Calu3 (cell line): Measurements from ENCODE around the gene CBLN4. TPM values are rescaled to one million over a fixed set of nuclear protein-coding genes. Genes with fewer than 3 reads are reported as not detected.

ENCODE experiments used
- Bru-seq: library from RNA; stranded (reverse); fragments of 400-500 nt; gene quantifications from one replicate; lab custom pipeline; 2021; lab: Mats Ljungman, UMichigan
- BruChase-seq, 2 experiments: library from RNA; stranded (reverse); fragments of 400-500 nt; gene quantifications; one replicate each; lab custom pipeline; 2021; lab: Mats Ljungman, UMichigan
- BruUV-seq: library from RNA; stranded (reverse); fragments of 400-500 nt; replicated peaks from 2 replicates; lab custom pipeline; 2021; lab: Mats Ljungman, UMichigan
- CTCF ChIA-PET: fragments of 300-600 bp; sonication (Branson Sonifier 250); formaldehyde crosslinking; loops from one replicate; lab custom pipeline; 2022; ENCODE audit warnings: antibody characterized with exemption; lab: Charles Lee
- DNase-seq: peaks from one replicate; pipeline ENCODE4 v3.0.0; 2022
- H3K27ac Mint-ChIP-seq: one replicate; pipeline ENCODE4 v1.8.0; 2022; ENCODE audit warnings: mixed read lengths; ENCODE audit not compliant: unreplicated experiment
- H3K27me3 Mint-ChIP-seq: one replicate; pipeline ENCODE4 v1.8.0; 2022; ENCODE audit warnings: mixed read lengths; ENCODE audit not compliant: unreplicated experiment
- H3K36me3 Mint-ChIP-seq: one replicate; pipeline ENCODE4 v1.8.0; 2022; ENCODE audit warnings: mild to moderate bottlenecking, moderate library complexity, mixed read lengths; ENCODE audit not compliant: insufficient read depth, unreplicated experiment
- H3K4me1 Mint-ChIP-seq: one replicate; pipeline ENCODE4 v1.8.0; 2022; ENCODE audit warnings: mild to moderate bottlenecking, low read depth, mixed read lengths; ENCODE audit not compliant: unreplicated experiment
- H3K4me3 Mint-ChIP-seq: one replicate; pipeline ENCODE4 v1.8.0; 2022; ENCODE audit warnings: mild to moderate bottlenecking, low read depth, moderate library complexity, mixed read lengths; ENCODE audit not compliant: unreplicated experiment
- H3K9me3 Mint-ChIP-seq: one replicate; pipeline ENCODE4 v1.8.0; 2022; ENCODE audit warnings: low read depth, mixed read lengths; ENCODE audit not compliant: unreplicated experiment
- CTCF ChIP-seq: fragments of 200-600 bp; IDR thresholded peaks from one replicate; pipeline ENCODE4 v1.8.0; 2022; ENCODE audit warnings: antibody characterized with exemption; ENCODE audit not compliant: unreplicated experiment
- intact Hi-C: fragments of 100-400 bp; cut with micrococcal nuclease; formaldehyde crosslinking; loops from one replicate; pipeline ENCODE4 v1.10.0; 2022; ENCODE audit not compliant: unreplicated experiment
- long read RNA-seq: library from polyadenylated mRNA; stranded (forward); transcript quantifications from one replicate; pipeline ENCODE4 v2.0.0, GENCODE V29; 2022
- total RNA-seq: library from RNA; stranded (reverse); gene quantifications from 2 replicates; pipeline ENCODE4 v1.2.3, GENCODE V29; 2022

CBLN4 gene
- not detected in 2 replicates for total RNA-seq
- Bru-seq, nascent RNA = not detected
- not detected for BruChase-seq, experiment 1, labeled RNA remaining after a 6-hour chase
- not detected for BruChase-seq, experiment 2, labeled RNA remaining after a 2-hour chase
- long read RNA-seq = 0 reads

GRCh38 chr20:56005389-56005715 is at the start of gene CBLN4:
Gene CBLN4, minus strand, starts transcription at chr20:56005519. Its CDS starts 1,348 bp downstream, at chr20:56004171.
- H3K9me3 Mint-ChIP-seq = peaks cover 11% of the 10 kb centered on the region
- no TSS peak for BruUV-seq
- intact Hi-C loops = no loop called here

GRCh38 chr20:56043227-56043626 is 37.9 kb upstream of the CBLN4 start:
- H3K4me1 Mint-ChIP-seq = no peaks in the 10 kb centered on the region
- no TSS peak for BruUV-seq
- CTCF ChIA-PET = no interaction called here
- H3K4me3 Mint-ChIP-seq = no peak overlapping the region
- DNase-seq = no peak
- H3K27me3 Mint-ChIP-seq = no peaks in the 10 kb centered on the region
- H3K27ac Mint-ChIP-seq = no peak overlapping the region
- intact Hi-C loops = no loop called here
- no peaks in the 10 kb centered on the region for H3K36me3 Mint-ChIP-seq
- TF ChIP-seq CTCF = no peak
- H3K9me3 Mint-ChIP-seq = peaks cover 11% of the 10 kb centered on the region

More at GRCh38 chr20:56005389-56005715, at the start of gene CBLN4:
- H3K4me1 Mint-ChIP-seq = no peaks in the 10 kb centered on the region
- DNase-seq = no peak
- no peak within 1 kb of the TSS for H3K27ac Mint-ChIP-seq
- H3K36me3 Mint-ChIP-seq = no peaks in the 10 kb centered on the region
- H3K27me3 Mint-ChIP-seq = no peaks in the 10 kb centered on the region
- TF ChIP-seq CTCF = no peak
- H3K4me3 Mint-ChIP-seq = no peak within 1 kb of the TSS
- CTCF ChIA-PET = no interaction called here

DNA sequence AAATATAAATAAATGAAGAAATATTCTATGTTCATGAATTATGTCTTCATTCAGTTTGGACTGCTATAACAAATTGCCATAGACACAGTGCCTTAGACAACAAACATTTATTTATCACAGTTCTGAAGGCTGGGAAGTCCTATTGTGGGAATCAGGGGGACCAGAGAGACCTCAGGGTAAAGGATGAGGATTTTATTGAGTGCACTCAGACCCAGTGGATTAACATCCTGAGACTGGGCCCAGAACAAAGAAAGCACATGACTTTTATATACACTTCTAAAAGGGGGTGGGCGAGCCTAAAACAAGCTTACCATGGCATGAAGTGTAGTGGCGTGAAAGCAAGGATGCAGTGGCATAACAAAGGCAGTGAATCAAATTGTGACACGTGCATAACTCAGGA is 26.9 kb upstream of the CBLN4 start:
- peaks cover 14% of the 10 kb centered on the region for H3K9me3 Mint-ChIP-seq
- no peaks in the 10 kb centered on the region for H3K27me3 Mint-ChIP-seq
- no peak for TF ChIP-seq CTCF

GRCh38 chr20:56018716-56019115 is 13.4 kb upstream of the CBLN4 start:
- Mint-ChIP-seq H3K27me3 (no peaks in the 10 kb centered on the region), H3K4me1 (no peaks in the 10 kb centered on the region), H3K27ac (no peak overlapping the region), H3K36me3 (no peaks in the 10 kb centered on the region), H3K9me3 (peaks cover 21% of the 10 kb centered on the region), H3K4me3 (no peak overlapping the region)
- no TSS peak for BruUV-seq
- no peak for DNase-seq
- intact Hi-C loops = no loop called here
- CTCF ChIA-PET = no interaction called here
- TF ChIP-seq CTCF = no peak

More for the DNA sequence above, 26.9 kb upstream of the CBLN4 start:
- CTCF ChIA-PET = no interaction called here
- no peak for DNase-seq
- no peak overlapping the region for H3K27ac Mint-ChIP-seq
- BruUV-seq = no TSS peak
- intact Hi-C loops = no loop called here
- H3K4me3 Mint-ChIP-seq = no peak overlapping the region
- H3K36me3 Mint-ChIP-seq = no peaks in the 10 kb centered on the region
- no peaks in the 10 kb centered on the region for H3K4me1 Mint-ChIP-seq
